PFSK-1 (cell line): ENCODE data around the gene MAST3.

Source experiments
- FOXP2 ChIP-seq: optimal IDR thresholded peaks from 2 replicates; pipeline ENCODE3; 2011; ENCODE audit warnings: borderline replicate concordance, control low read depth, inconsistent platforms; ENCODE audit not compliant: insufficient read depth; ENCODE audit errors: extremely low read length, extremely low read depth
- POLR2AphosphoS5 ChIP-seq: IDR thresholded peaks from 2 replicates; pipeline ENCODE4 v1.6.1; 2012; ENCODE audit warnings: low read depth, mild to moderate bottlenecking, control low read depth, low read length, moderate library complexity
- SIN3A ChIP-seq: IDR thresholded peaks from 2 replicates; pipeline ENCODE4 v1.6.1; 2012; ENCODE audit warnings: mild to moderate bottlenecking, low read length, moderate library complexity, borderline replicate concordance; ENCODE audit not compliant: insufficient read depth
- TAF1 ChIP-seq: IDR thresholded peaks from 2 replicates; pipeline ENCODE4 v1.6.1; 2012; ENCODE audit warnings: low read length, control low read depth, borderline replicate concordance; ENCODE audit not compliant: insufficient read depth
- TF ChIP-seq, protein P1 (sequence below), 2 experiments: IDR thresholded peaks; 2 replicates each; pipeline versions ENCODE4 v1.6.1 to v1.8.0; 2011 to 2012; ENCODE audit warnings: low read depth in 2 of 2, low read length in 2 of 2, control low read depth in 1 of 2, inconsistent platforms in 1 of 2, mild to moderate bottlenecking in 1 of 2, moderate library complexity in 1 of 2; ENCODE audit not compliant: insufficient read depth in 1 of 2

MAST3 gene

DNA sequence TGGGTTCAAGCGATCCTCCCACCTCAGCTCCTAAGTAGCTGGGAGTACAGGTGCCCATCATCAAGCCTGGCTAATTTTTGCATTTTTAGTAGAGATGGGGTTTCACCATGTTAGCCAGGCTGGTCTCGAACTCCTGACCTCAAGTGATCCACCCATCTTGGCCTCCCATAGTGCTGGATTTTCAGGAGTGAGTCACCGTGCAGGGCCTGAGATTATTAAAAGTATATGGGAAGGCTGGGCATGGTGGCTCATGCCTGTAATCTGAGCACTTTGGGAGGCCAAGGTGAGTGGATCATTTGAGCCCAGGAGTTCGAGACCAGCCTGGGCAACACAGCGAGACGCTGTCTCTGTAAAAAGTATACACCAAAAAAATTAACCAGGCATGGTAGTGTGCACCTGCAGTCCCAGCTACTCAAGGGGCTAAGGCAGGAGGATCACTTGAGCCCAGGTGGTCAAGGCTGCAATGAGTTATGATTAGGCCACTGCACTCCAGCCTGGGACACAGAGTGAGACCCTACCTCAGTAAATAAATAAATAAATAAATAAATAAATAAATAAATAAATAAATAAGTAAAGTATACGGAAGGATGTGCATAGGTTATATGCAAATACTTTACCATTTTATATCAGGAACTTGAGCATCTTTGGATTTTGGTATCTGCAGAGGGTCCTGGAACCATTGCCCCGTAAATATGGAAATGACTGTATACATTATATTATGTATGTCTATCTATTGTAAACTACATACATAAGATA lies 11.7 kb upstream of the MAST3 start:
- TF ChIP-seq TAF1 (no peak), SIN3A (no peak), POLR2AphosphoS5 (no peak), FOXP2 (no peak)
- TF ChIP-seq, protein P1, sequence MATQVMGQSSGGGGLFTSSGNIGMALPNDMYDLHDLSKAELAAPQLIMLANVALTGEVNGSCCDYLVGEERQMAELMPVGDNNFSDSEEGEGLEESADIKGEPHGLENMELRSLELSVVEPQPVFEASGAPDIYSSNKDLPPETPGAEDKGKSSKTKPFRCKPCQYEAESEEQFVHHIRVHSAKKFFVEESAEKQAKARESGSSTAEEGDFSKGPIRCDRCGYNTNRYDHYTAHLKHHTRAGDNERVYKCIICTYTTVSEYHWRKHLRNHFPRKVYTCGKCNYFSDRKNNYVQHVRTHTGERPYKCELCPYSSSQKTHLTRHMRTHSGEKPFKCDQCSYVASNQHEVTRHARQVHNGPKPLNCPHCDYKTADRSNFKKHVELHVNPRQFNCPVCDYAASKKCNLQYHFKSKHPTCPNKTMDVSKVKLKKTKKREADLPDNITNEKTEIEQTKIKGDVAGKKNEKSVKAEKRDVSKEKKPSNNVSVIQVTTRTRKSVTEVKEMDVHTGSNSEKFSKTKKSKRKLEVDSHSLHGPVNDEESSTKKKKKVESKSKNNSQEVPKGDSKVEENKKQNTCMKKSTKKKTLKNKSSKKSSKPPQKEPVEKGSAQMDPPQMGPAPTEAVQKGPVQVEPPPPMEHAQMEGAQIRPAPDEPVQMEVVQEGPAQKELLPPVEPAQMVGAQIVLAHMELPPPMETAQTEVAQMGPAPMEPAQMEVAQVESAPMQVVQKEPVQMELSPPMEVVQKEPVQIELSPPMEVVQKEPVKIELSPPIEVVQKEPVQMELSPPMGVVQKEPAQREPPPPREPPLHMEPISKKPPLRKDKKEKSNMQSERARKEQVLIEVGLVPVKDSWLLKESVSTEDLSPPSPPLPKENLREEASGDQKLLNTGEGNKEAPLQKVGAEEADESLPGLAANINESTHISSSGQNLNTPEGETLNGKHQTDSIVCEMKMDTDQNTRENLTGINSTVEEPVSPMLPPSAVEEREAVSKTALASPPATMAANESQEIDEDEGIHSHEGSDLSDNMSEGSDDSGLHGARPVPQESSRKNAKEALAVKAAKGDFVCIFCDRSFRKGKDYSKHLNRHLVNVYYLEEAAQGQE (IDR thresholded peaks at IDR 0.05; ENCODE audit: insufficient read depth in 1 of 2, low read depth in 2 of 2, low read length in 2 of 2), result no peak

DNA sequence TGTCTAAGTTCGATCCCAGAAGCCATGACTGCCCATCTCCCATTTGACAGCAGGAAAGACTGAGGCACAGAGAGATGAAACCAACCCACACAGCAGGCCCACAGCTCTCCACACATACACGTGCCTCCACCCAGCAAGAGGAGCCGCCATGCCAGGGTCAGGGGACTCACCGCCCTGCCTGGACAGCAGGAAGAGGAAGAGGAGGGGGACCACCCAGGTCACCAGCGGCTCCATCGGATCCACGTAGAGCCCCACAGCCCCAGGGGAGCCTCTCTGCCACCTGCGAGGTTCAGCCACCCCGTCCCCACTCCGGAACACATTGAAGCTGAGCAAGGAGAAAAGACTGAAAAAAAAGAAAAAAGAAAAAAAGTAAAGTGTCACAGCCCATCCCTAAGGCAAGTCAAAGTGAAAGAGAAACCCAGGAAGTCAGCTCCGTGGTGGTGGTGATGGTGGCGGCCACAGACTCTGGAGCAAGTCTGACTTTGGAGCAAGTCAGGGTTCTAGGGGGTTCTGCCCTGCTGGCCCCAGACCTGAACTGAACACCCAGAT lies 10.9 kb upstream of the MAST3 start, which contains the start of gene IL12RB1:
TSS of gene IL12RB1 (minus strand) at position 345 of the 549 bp plus-strand sequence. CDS start at position 234, 111 bp downstream.
- TF ChIP-seq TAF1 (no peak), SIN3A (no peak), POLR2AphosphoS5 (no peak)

DNA sequence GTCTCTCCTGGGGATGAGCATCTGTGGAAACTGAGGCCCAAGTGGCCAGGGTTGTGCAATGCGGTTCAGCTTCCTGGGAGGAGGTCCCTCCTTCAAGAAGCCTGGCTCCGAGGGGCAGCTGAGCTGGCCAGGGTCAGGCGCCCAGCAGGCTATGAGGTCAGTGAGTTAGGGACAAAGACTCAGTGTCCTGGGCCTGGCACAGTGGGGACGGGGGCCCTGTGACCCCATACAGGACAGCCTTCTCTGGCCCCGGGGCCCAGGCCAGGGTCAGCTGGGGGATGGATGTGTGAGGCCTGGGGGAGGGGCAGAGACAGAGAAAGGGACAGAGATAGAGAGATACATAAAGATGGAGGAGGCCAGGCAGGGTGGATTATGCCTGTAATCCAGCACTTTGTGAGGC lies 7.9 kb upstream of the MAST3 start:
- no peak for TF ChIP-seq SIN3A
- TF ChIP-seq TAF1, result no peak
- TF ChIP-seq, protein P1 (IDR thresholded peaks at IDR 0.05; ENCODE audit: insufficient read depth in 1 of 2, low read depth in 2 of 2, low read length in 2 of 2), result no peak
- TF ChIP-seq FOXP2, result no peak

DNA sequence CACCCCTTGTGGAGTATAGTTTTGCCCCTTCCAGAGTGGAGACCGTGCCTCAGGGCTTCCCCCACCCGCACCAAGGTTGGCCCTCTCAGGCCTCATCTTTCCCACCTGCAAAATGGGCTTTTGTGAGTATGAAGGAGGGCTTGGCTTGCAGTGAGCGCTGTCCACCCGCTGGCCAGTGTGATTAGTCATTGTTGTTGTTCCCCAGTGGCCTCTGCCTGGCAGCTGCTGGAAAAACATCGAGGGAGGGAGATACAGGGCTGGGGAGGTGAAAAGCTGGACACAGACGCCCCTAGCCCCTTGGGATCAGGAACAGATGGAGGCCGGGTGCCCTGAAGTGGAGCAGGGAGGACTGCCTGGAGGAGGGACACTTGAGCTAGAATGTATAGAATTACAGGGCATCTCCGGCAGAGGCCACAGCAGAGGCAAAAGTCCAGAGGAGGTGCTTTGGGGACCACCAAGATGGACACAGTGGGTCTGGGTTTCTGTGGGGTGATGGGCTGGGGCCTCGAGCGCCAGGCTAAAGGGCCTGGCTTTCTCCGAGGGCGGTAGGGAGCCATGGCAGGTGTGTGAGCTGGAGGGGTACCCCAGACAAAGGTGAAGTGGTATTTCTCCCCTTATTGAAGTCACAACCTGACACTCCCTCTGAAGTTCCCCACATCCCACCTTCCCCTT lies 6.9 kb upstream of the MAST3 start:
- TF ChIP-seq FOXP2 (no peak), POLR2AphosphoS5 (no peak), SIN3A (no peak)
- TF ChIP-seq, protein P1 (IDR thresholded peaks at IDR 0.05; ENCODE audit: insufficient read depth in 1 of 2, low read depth in 2 of 2, low read length in 2 of 2), result 0 out of 4 replicates have a peak, but pooled peaks have one; percentile 45 to 61

DNA sequence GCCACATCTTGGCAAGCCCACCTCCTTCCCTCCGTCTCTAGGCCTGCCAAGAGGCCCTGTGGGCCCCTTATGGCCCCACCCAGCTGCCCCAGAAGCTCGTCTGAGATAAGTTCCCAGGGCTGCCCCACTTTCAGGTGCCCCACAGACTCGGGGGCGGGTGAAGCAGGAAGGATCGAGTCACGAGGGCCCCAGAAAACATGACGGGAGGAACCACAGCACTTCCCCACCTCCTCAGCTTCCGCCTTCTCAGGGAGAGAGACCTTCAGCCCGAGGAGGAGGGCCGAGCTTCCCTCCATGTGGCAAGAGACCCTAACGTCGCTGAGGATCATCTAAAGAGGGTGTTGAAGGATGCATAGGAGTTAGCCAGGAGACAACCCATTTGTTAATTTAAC lies 6.4 kb upstream of the MAST3 start:
- TF ChIP-seq, protein P1 (IDR thresholded peaks at IDR 0.05; ENCODE audit: insufficient read depth in 1 of 2, low read depth in 2 of 2, low read length in 2 of 2), result no peak
- no peak for TF ChIP-seq POLR2AphosphoS5
- TF ChIP-seq SIN3A, result no peak
- no peak for TF ChIP-seq FOXP2
